Neutrophil (primary cell): ENCODE measurements around the gene FAT2.

Experiments
- H3K27ac ChIP-seq: fragments of 200-600 bp; sonication (generic); 2 replicates; pipeline ENCODE4 v1.5.1; 2016; ENCODE audit warnings: mild to moderate bottlenecking, moderate library complexity
- H3K27me3 ChIP-seq: fragments of 200-600 bp; sonication (generic); 2 replicates; pipeline ENCODE4 v1.6.0; 2016; ENCODE audit warnings: mild to moderate bottlenecking
- H3K36me3 ChIP-seq: fragments of 200-600 bp; sonication (generic); 2 replicates; pipeline ENCODE4 v1.5.1; 2017
- H3K4me1 ChIP-seq, 2 experiments: fragments of 200-600 bp in 1 of 2; sonication (generic) in 1 of 2; 1 replicate in 1 of 2; 2 replicates in 1 of 2; pipeline versions ENCODE4 v1.5.1 to v1.6.1; 2013 to 2016; ENCODE audit warnings: low read depth in 1 of 2, low read length in 1 of 2, mild to moderate bottlenecking in 1 of 2, moderate library complexity in 1 of 2; ENCODE audit not compliant: control insufficient read depth in 1 of 2, insufficient read depth in 1 of 2
- H3K4me3 ChIP-seq, 2 experiments: fragments of 200-600 bp in 1 of 2; sonication (generic) in 1 of 2; 1 replicate in 1 of 2; 2 replicates in 1 of 2; pipeline ENCODE4 v1.5.1; 2013 to 2016; ENCODE audit warnings: low read depth in 1 of 2, low read length in 1 of 2, mild to moderate bottlenecking in 1 of 2, moderate library complexity in 1 of 2
- H3K9me3 ChIP-seq: fragments of 200-600 bp; sonication (generic); 2 replicates; pipeline ENCODE4 v1.5.1; 2016
- TF ChIP-seq, protein P1 (sequence below): fragments of 200-600 bp; sonication (generic); IDR thresholded peaks from 2 replicates; pipeline ENCODE4 v1.5.1; 2016; ENCODE audit warnings: antibody characterized with exemption

The FAT2 gene

DNA sequence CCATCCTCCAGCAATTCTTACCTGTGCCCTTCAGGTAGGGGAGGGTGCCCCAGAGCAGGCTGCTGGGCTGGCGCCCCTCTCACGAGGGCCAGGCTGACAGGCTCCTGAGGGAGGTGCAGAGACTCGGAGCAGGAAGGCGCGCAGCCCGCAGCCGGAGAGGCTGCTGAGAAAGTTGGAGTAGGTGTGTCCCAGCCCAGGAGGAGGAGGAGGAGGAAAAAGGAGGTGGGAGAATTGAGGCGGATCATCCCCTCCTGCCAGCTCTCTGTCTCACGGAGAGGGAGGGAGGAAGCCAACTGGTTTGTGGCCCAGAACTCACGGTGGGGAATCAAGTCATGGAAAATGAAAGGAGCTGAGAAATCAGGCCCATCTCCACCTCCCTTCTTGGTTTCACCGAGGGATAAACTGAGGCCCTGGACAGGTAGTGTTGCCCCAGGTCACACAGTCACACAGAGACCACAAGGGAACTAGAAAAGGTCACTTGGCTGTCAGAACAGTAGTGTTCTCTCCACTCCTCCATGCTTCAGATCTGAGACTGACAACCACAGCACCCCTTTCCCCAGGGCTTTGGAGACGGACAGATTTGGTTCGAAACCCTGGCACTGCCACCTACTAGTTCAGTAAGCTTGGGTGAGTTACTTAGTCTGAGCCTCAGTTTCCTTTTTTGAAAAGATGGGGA is at the start of gene FAT2:
FAT2 (minus strand) TSS at position 188 of the 676 bp plus-strand sequence. CDS start 22,400 bp downstream, outside the sequence.
- Histone ChIP-seq H3K4me1 (no peaks in the 10 kb centered on the region), H3K9me3 (no peaks in the 10 kb centered on the region), H3K36me3 (no peaks in the 10 kb centered on the region), H3K27me3 (no peaks in the 10 kb centered on the region), H3K27ac (no peak within 1 kb of the TSS), H3K4me3 (no peak within 1 kb of the TSS)
- TF ChIP-seq, protein P1, sequence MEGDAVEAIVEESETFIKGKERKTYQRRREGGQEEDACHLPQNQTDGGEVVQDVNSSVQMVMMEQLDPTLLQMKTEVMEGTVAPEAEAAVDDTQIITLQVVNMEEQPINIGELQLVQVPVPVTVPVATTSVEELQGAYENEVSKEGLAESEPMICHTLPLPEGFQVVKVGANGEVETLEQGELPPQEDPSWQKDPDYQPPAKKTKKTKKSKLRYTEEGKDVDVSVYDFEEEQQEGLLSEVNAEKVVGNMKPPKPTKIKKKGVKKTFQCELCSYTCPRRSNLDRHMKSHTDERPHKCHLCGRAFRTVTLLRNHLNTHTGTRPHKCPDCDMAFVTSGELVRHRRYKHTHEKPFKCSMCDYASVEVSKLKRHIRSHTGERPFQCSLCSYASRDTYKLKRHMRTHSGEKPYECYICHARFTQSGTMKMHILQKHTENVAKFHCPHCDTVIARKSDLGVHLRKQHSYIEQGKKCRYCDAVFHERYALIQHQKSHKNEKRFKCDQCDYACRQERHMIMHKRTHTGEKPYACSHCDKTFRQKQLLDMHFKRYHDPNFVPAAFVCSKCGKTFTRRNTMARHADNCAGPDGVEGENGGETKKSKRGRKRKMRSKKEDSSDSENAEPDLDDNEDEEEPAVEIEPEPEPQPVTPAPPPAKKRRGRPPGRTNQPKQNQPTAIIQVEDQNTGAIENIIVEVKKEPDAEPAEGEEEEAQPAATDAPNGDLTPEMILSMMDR, result no peak

- TF ChIP-seq, protein P1, result no peak
- no peak overlapping the region for H3K27ac ChIP-seq
- no peaks in the 10 kb centered on the region for H3K36me3 ChIP-seq
- H3K4me3 ChIP-seq, result no peak overlapping the region
- no peaks in the 10 kb centered on the region for H3K9me3 ChIP-seq
- H3K27me3 ChIP-seq, result peaks cover 38% of the 10 kb centered on the region
- no peaks in the 10 kb centered on the region for H3K4me1 ChIP-seq
These were observed 47.5 kb upstream of the FAT2 start for GRCh38 chr5:151638619-151639018.

DNA sequence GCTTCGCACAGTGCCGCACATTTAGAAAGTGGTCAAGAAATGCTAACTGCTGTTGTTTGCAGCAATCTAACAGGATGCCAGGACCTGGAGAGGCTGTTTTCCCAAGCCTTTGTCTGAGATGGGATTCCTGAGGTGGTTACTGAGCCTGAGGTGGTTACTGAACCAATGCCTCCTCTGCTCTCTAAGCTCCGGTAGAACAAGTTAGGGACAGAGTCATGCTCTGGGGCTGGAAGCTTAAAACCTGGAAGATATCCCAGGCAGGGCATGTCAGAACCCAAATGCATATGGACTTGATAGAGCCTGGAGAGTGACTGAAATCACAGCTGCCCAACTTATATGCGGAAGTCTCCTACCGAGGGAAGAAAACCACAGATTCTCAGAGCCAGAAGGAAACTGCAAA is 46.5 kb upstream of the FAT2 start:
- TF ChIP-seq, protein P1, result no peak
- peaks cover 7 to 8% of the 10 kb centered on the region in 2 experiments for H3K4me1 ChIP-seq
- no peak overlapping the region for H3K4me3 ChIP-seq
- H3K27me3 ChIP-seq, result peaks cover 38% of the 10 kb centered on the region
- no peaks in the 10 kb centered on the region for H3K36me3 ChIP-seq
- no peak overlapping the region for H3K27ac ChIP-seq
- H3K9me3 ChIP-seq, result no peaks in the 10 kb centered on the region

DNA sequence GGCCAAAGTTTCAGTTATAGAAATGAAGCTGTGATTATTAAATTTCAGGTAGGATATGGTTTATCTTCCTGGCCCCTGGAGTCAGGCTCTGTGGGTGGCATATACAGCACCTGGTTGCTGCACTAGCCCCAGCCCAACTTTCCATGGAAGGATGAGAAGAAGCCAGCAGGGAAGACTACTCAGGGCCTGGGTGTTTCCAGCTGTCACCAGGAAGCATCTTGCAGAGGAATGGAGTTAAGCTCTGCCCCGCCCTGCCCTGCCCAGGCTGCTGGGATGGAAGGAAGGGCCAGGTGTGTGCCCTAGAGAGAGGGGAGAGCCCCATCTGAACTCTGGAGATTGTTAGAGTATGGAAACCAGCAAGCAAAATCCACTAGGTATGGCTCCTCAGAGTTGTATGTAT is 42.8 kb upstream of the FAT2 start:
- TF ChIP-seq, protein P1, result no peak
- no peaks in the 10 kb centered on the region for H3K9me3 ChIP-seq
- H3K27me3 ChIP-seq, result peaks cover 38% of the 10 kb centered on the region
- no peak overlapping the region for H3K4me3 ChIP-seq
- no peak overlapping the region for H3K27ac ChIP-seq
- H3K4me1 ChIP-seq, result peaks cover 11 to 15% of the 10 kb centered on the region in 2 experiments
- H3K36me3 ChIP-seq, result no peaks in the 10 kb centered on the region

DNA sequence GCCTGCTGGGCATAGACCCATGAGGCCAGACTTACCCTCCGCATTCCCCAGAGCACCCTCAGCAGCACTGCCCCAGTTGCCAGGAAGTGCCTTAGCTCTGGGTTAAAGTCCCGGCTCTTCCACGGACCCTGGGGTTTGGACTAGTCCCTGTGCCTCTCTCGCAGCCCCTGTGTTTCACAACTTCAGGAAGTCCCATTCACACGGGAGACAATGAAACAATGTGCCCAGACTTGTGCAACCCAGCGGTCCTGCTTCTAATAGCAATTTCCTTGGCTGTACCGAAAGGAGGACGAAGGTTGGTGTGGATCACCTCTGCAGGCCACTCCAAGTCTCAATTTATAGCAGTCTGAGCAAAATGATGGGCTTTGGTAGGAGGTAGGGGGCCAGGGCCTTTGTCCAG is 41.8 kb upstream of the FAT2 start:
- Histone ChIP-seq H3K9me3 (no peaks in the 10 kb centered on the region), H3K4me3 (no peak overlapping the region), H3K4me1 (peaks cover 11 to 15% of the 10 kb centered on the region in 2 experiments), H3K27ac (no peak overlapping the region), H3K27me3 (peaks cover 30% of the 10 kb centered on the region), H3K36me3 (no peaks in the 10 kb centered on the region)
- TF ChIP-seq, protein P1, result no peak
